ENCODE data around the gene SH3PXD2B. TPM values are rescaled to one million over a fixed set of nuclear protein-coding genes. Genes with fewer than 3 reads are reported as not detected.
"Not testable (repeated sequence)": the region's sequence is repeated elsewhere in the genome, so short reads cannot be mapped to it uniquely, and the experiment has no call there.

Gene SH3PXD2B
- polyA plus RNA-seq, 1 donor, result 33.0 TPM

- DNase-seq, result no peak
These were observed 51.7 kb downstream of the SH3PXD2B start for GRCh38 chr5:172402531-172403188.

GRCh38 chr5:172402031-172402430 is 52.3 kb downstream of the SH3PXD2B start:
- not testable (repeated sequence) for DNase-seq

GRCh38 chr5:172399826-172400225 is 54.5 kb downstream of the SH3PXD2B start:
- DNase-seq, result no peak

GRCh38 chr5:172399336-172399735 is 55.0 kb downstream of the SH3PXD2B start:
- no peak for DNase-seq

GRCh38 chr5:172398645-172399044 is 55.7 kb downstream of the SH3PXD2B start:
- not testable (repeated sequence) for DNase-seq

GRCh38 chr5:172396994-172397393 is 57.3 kb downstream of the SH3PXD2B start:
- not testable (repeated sequence) for DNase-seq

- no peak for DNase-seq
These were observed 58.1 kb downstream of the SH3PXD2B start for GRCh38 chr5:172396220-172396619.

GRCh38 chr5:172395483-172395882 is 58.8 kb downstream of the SH3PXD2B start:
- no peak for DNase-seq

- no peak for DNase-seq
These were observed 64.7 kb downstream of the SH3PXD2B start for GRCh38 chr5:172389578-172390112.

- no peak for DNase-seq
These were observed 66.0 kb downstream of the SH3PXD2B start for GRCh38 chr5:172388246-172388733.

- no peak for DNase-seq
These were observed 68.6 kb downstream of the SH3PXD2B start for GRCh38 chr5:172385707-172386106.

- no peak for DNase-seq
These were observed 69.2 kb downstream of the SH3PXD2B start for GRCh38 chr5:172385010-172385563.

GRCh38 chr5:172383191-172383802 is 71.0 kb downstream of the SH3PXD2B start:
- DNase-seq, result no peak

GRCh38 chr5:172380987-172381643 is 73.2 kb downstream of the SH3PXD2B start:
- no peak for DNase-seq

GRCh38 chr5:172380301-172380986 is 73.9 kb downstream of the SH3PXD2B start:
- no peak for DNase-seq

GRCh38 chr5:172379481-172379880 is 74.8 kb downstream of the SH3PXD2B start:
- DNase-seq, result no peak

GRCh38 chr5:172377856-172378255 is 76.5 kb downstream of the SH3PXD2B start:
- DNase-seq, result no peak

GRCh38 chr5:172377438-172377837 is 76.9 kb downstream of the SH3PXD2B start:
- DNase-seq, result no peak

- no peak for DNase-seq
These were observed 79.5 kb downstream of the SH3PXD2B start for GRCh38 chr5:172374783-172375182.

- DNase-seq, result no peak
These were observed 80.6 kb downstream of the SH3PXD2B start for GRCh38 chr5:172373680-172374079.

GRCh38 chr5:172371684-172372083 is 82.6 kb downstream of the SH3PXD2B start:
- no peak for DNase-seq
